ENCODE data around the gene PGBD2. TPM values are rescaled to one million over a fixed set of nuclear protein-coding genes. Genes with fewer than 3 reads are reported as not detected.

Gene PGBD2
- total and polyA plus RNA-seq, 9 of the 15 experiments (the other 6 are each of a cell fraction or from before 2014, with no cell fraction given) = 11.9 to 21.8 (median 14.7) TPM

DNA sequence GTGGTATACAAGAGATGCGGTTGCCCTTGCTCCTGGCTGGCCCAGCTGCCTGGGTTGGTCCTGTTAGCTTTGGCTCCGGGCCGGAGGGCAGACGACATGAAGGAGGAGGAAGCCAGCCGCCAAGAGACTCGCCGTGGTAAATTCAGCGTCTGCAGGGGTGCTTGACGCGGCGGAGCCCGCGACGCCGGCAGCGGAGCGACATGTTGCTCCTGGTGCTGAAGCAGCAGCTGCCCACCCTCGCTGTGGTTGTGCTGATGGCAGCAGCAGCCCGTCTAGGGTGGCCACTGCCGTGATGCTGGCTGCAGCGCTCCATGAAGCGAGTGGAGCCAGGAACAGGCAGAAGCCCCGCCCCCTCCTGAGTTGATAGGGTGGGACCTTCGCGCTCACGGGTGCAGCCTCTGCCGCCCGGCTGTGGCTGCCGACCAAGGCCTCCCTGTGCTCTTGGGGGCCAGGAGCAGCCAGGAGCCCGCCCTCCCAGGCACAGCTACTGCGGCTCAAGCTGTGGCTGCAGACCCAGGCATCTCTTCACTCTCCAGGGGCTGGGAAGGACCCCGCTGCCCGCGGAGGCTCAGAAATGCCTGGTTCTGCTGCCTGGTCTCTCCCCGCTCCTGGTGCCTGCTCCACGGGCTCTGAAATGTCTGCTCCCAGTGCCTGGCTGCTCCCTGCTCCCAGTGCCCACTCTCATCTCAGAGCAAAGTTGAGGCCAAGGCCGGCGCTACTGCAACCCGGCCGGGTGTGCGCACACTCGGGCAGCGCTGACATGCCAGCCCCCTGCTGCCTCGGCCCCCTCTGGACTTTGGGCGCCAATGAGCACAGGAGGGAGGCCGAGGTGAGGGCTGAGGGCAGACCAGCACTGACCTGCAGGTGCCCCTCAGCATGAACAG lies 42.8 kb upstream of the PGBD2 start (continued):
- 0 out of 2 replicates have a peak, but pooled peaks have one; percentile 20 for TF ChIP-seq ZNF592 (IDR thresholded peaks at IDR 0.05)
- TF ChIP-seq LCOR (CRISPR knock-in tag; IDR thresholded peaks at IDR 0.05) = no peak
- TF ChIP-seq HIVEP1 (CRISPR knock-in tag; IDR thresholded peaks at IDR 0.05) = no peak
- no peak for TF ChIP-seq FOXJ3 (CRISPR knock-in tag; IDR thresholded peaks at IDR 0.05)
- TF ChIP-seq, protein P1, sequence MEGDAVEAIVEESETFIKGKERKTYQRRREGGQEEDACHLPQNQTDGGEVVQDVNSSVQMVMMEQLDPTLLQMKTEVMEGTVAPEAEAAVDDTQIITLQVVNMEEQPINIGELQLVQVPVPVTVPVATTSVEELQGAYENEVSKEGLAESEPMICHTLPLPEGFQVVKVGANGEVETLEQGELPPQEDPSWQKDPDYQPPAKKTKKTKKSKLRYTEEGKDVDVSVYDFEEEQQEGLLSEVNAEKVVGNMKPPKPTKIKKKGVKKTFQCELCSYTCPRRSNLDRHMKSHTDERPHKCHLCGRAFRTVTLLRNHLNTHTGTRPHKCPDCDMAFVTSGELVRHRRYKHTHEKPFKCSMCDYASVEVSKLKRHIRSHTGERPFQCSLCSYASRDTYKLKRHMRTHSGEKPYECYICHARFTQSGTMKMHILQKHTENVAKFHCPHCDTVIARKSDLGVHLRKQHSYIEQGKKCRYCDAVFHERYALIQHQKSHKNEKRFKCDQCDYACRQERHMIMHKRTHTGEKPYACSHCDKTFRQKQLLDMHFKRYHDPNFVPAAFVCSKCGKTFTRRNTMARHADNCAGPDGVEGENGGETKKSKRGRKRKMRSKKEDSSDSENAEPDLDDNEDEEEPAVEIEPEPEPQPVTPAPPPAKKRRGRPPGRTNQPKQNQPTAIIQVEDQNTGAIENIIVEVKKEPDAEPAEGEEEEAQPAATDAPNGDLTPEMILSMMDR (IDR thresholded peaks at IDR 0.05 in 2 of 3, conservative IDR thresholded peaks at IDR 0.05 in 1 of 3; ENCODE audit: insufficient read depth in 2 of 3, low read depth in 1 of 3, low read length in 3 of 3) = no peak
- no peak for TF ChIP-seq POLR2AphosphoS5 (IDR thresholded peaks at IDR 0.05; ENCODE audit: control insufficient read depth, insufficient read depth, low read depth, low read length)
- peak; percentile 23 for TF ChIP-seq POLR2B (IDR thresholded peaks at IDR 0.05; ENCODE audit: low read depth, partially characterized antibody)
- TF ChIP-seq ZNF398 (CRISPR knock-in tag; IDR thresholded peaks at IDR 0.05) = no peak
- TF ChIP-seq RBM25 (IDR thresholded peaks at IDR 0.05; ENCODE audit: low read depth, low read length, severe bottlenecking) = no peak
